GM18505 (cell line): Measurements from ENCODE around the gene CHST8.

Source experiments
- ATAC-seq: cut with Tn5 transposase; IDR thresholded peaks from one replicate; pipeline ENCODE4 v1.9.1; 2021; ENCODE audit not compliant: unreplicated experiment
- POLR2A ChIP-seq: IDR thresholded peaks from 4 replicates; pipeline ENCODE4 v1.6.1; 2011; ENCODE audit warnings: borderline replicate concordance; ENCODE audit not compliant: insufficient read depth, insufficient read length; ENCODE audit errors: extremely low read depth

CHST8 gene

GRCh38 chr19:33788676-33789075, 166.9 kb downstream of the CHST8 start:
- no peak for TF ChIP-seq POLR2A
- no peak for ATAC-seq

DNA sequence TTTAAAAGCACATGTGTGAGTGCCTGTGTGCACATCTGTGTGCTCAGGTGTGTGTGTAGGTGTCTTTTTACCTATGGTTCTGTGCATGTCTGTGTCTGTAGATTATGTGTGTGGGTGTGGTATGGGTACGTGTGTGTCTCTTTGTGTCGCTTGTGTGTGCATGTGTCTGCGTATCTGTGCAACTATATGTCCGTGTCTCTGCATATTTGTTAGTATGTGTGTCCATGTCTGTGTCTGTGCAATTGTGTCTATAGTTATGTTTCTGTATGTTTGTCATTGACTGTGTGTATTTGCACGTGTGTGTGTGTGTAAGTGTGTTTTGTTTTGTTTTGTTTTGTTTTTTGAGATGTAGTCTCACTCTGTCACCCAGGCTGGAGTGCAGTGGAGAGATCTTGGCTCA, 167.6 kb downstream of the CHST8 start:
- TF ChIP-seq POLR2A, result no peak
- no peak for ATAC-seq

- no peak for ATAC-seq
- TF ChIP-seq POLR2A, result no peak
Observed at GRCh38 chr19:33794683-33795369, 173.1 kb downstream of the CHST8 start.

DNA sequence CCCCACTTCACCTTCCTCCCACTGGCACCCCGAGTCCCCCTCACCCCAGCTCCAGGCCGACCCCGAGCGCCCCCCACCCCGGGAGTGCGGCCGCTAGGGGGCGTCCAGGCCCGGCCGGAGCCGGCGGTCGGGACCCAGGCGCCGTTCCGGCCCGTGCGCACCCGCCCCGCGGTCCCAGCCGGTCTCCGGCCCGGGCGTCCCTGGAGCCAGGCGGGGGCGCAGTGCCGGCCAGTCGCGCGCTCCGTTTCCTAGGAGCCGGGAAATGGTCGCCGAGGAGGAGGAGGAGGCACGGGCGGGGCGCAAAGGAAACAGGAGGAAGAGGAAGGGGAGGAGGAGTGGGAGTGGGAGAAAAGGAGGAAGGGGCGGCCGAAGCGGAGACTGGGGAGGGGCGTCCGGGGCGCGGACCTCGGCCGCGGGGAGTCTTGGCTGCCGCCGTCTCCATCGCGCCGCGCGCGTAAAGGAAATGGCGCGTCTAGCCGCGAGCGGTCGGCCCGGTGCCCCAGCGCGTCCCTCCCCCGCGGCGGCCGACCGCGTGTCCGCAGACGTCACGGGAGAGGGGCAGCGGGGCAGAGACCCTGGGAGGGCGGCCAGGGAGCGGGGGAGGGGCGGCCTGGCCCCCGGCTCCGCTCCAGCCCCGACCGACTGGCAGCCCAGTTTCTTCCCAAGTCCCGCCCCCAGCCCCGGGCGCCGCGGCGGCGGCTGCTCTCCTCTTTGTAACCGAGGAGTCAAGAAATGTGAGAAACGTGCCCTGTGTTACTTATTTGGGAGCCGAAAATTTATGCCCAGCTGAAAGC, 173.8 kb downstream of the CHST8 start:
- ATAC-seq, result no peak
- no peak for TF ChIP-seq POLR2A

DNA sequence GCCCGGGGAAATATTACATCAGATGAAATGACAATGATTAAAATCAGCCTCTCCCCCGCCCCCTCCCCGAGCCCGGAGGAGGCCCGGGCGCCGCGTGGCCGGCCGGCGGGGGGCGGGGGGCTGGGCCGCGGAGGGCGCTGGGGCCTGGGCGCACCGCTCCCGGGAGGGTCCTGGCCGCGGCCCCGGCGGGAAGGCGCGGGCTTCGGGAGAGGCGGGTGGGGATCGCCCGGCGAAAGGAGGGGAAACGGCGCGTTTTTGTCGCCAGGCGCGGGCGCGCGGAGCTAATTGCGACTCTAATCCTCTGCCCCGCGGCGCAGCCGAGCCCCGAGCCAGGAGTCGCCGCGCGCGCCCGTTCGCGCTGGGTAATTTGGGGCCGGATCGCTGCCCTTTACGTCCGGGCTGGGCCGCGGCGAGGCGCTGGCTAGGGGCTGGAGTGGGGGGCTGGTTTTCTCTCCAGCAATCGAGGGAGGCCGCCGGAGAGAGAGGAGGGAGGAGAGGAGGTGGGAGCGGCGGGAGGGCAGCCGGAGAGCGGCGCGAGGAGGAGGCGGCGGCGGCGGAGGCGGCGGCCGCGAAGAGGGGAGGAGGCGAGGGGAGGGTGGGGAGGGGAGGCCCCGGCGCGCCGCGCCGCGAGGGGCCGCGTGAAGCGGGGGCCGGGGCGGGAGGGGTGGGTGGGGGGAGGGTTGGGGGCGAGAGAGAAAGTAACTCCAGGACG, 174.6 kb downstream of the CHST8 start, which contains the start of gene KCTD15:
Gene KCTD15 (plus strand): TSS at position 707 of the 712 bp plus-strand sequence. CDS start 3,585 bp downstream, outside the sequence.
- TF ChIP-seq POLR2A, result no peak
- no peak for ATAC-seq

DNA sequence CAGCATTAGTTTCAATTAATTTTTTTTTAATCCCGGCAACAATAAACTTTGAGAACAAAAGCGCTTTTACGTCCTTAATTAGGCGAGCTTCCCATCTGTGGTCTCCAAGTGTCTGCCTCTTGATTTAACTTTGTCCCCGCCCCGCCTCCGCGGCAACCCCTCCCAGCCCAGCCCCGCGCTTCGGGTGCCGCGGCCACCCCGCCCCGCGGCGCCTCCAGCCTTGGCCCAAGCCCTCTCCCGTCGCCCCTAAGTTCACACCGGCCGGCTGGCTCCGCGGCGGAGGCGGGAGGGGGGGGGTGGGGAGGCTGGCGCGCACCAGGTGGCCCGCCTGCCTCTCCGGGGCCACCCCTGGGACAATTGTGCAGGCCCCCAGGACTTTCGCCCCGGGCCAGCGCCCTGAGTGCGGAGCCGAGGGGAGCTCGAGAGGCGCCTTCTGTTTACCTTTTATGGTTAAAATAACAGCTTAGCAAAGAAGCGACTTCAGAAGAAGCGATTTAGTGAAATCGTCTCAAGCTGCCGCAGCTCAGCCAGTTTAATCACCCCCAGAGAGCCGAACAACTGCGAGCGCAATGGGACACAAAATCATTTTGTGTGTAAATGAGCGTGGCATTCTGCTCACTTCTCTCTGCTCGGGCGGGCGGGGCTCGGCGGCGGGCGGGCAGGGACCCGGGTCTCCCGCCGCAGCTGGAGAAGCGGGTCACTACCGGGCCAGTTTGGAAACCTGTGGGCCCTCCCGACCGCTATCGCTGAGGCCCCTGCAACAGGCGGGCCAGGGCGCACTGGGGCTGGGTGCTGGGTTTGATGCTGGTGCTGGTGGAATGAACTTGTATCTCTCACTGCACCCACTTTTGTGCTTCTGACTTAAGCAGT, 176.3 kb downstream of the CHST8 start:
- TF ChIP-seq POLR2A, result no peak
- ATAC-seq, result no peak

DNA sequence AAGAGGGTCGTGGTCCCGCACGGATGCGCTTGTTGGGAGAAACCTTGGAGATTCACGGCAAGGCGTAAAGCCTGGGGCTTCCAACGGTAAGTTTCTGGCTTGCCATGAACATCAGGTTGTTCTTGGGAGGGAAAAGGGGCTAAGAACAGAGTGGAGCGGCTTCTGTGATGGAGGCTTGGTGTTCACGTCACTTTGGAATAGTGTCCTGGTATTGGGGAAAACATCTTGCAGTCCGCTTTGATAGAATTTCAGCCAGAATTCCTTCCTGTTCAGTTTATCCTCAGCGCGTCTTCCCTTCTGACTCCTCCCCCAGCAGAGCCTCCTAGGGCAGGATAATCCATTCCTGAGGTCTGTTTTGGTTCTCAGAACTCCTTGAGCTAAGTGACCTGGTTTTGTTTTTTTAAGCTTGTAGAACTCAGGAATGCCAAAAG, 176.9 kb downstream of the CHST8 start:
- ATAC-seq, result no peak
- TF ChIP-seq POLR2A, result no peak

DNA sequence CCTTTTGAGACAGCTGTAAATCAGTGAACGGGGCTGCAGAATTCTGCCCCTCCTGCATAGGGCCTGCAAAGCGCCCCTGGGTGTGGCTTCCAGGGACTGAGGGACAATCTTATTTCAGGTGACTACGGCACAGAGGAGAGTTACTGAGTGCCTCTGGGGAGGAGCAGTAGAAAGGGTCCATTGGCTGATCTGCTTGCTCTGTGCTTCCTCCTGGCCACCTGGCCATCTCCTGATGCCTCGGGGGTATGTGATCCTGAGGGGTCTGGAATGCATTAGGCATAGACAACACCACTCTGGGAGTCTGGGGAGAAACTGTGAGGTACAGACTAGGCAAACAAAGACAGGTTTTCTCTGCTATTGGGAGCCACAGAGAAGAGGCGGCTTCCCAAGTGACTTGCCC, 177.7 kb downstream of the CHST8 start:
- TF ChIP-seq POLR2A, result no peak
- ATAC-seq, result no peak

DNA sequence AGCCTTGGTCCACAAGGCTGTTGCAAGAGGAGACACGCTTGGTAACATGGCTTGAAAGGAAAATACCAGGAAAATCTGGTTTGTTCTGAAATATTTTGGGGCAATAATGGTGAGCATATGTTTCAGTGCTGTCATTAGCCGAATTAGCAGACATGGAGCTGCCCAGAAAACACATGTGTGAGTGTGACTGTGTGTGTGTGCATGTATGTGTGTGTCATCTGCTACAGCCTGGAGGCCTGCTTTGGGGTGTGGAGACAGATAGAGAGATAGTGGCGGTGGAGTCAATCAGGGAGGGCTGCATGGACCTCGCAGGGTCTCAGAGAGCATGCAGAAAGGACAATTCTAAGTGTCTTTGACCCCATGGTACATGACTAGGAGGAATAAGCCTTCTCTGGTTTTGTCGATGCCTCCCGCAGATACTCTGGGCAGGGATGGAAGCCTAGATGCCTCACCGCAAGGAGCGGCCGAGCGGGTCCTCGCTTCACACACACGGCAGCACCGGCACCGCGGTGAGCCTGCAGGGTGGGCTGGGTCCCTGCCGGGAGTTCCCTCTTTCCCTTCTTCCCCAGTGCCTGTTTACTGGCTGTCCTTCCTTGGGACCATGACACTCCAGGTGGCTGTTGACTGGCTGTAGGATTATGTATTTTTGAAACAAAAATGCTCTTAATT, 178.4 kb downstream of the CHST8 start:
- no peak for ATAC-seq
- no peak for TF ChIP-seq POLR2A

- ATAC-seq, result no peak
- TF ChIP-seq POLR2A, result no peak
Observed at GRCh38 chr19:33801411-33801810, 179.7 kb downstream of the CHST8 start.

- no peak for ATAC-seq
- no peak for TF ChIP-seq POLR2A
Observed at GRCh38 chr19:33802001-33802400, 180.2 kb downstream of the CHST8 start.

- no peak for ATAC-seq
- no peak for TF ChIP-seq POLR2A
Observed at GRCh38 chr19:33802801-33803200, 181.0 kb downstream of the CHST8 start.
